Measurements from ENCODE around the gene TTC34.
A peak's percentile ranks its signal among the peaks of the same experiment; 100 is the strongest.

TTC34 gene

GRCh38 chr1:2645776-2646175 is 155.7 kb downstream of the TTC34 start:
- DNase-seq (ENCODE audit: insufficient read length, low spot score) = no peak
- FAIRE-seq = no peak

- DNase-seq (ENCODE audit: insufficient read length, low spot score) (no peak), FAIRE-seq (no peak)
Measured at GRCh38 chr1:2645143-2645542, 156.3 kb downstream of the TTC34 start.

- no peak for FAIRE-seq
- no peak for DNase-seq (ENCODE audit: insufficient read length, low spot score)
Measured at GRCh38 chr1:2644591-2645101, 156.8 kb downstream of the TTC34 start.

- FAIRE-seq (no peak), DNase-seq (ENCODE audit: insufficient read length, low spot score) (no peak)
Measured at GRCh38 chr1:2644171-2644570, 157.3 kb downstream of the TTC34 start.

GRCh38 chr1:2643414-2644077 is 157.9 kb downstream of the TTC34 start:
- FAIRE-seq (no peak), DNase-seq (ENCODE audit: insufficient read length, low spot score) (no peak)

- DNase-seq (ENCODE audit: insufficient read length, low spot score) (peak; percentile 99), FAIRE-seq (peak; percentile 88)
Measured at GRCh38 chr1:2642560-2643413, 158.7 kb downstream of the TTC34 start.

GRCh38 chr1:2642131-2642559 is 159.3 kb downstream of the TTC34 start:
- DNase-seq (ENCODE audit: insufficient read length, low spot score) = no peak
- FAIRE-seq = no peak

GRCh38 chr1:2641381-2642130 is 159.9 kb downstream of the TTC34 start:
- DNase-seq (ENCODE audit: insufficient read length, low spot score) (no peak), FAIRE-seq (no peak)

GRCh38 chr1:2640626-2641025 is 160.9 kb downstream of the TTC34 start:
- FAIRE-seq (no peak), DNase-seq (ENCODE audit: insufficient read length, low spot score) (no peak)

- FAIRE-seq (no peak), DNase-seq (ENCODE audit: insufficient read length, low spot score) (no peak)
Measured at GRCh38 chr1:2639607-2640521, 161.6 kb downstream of the TTC34 start.

GRCh38 chr1:2639203-2639602 is 162.3 kb downstream of the TTC34 start:
- FAIRE-seq (no peak), DNase-seq (ENCODE audit: insufficient read length, low spot score) (no peak)

- no peak for DNase-seq (ENCODE audit: insufficient read length, low spot score)
- FAIRE-seq = no peak
Measured at GRCh38 chr1:2638466-2639115, 162.9 kb downstream of the TTC34 start.

- DNase-seq (ENCODE audit: insufficient read length, low spot score) (no peak), FAIRE-seq (no peak)
Measured at GRCh38 chr1:2637442-2638145, 163.9 kb downstream of the TTC34 start.

GRCh38 chr1:2636733-2637132 is 164.8 kb downstream of the TTC34 start:
- FAIRE-seq (no peak), DNase-seq (ENCODE audit: insufficient read length, low spot score) (no peak)

- DNase-seq (ENCODE audit: insufficient read length, low spot score) (no peak), FAIRE-seq (no peak)
Measured at GRCh38 chr1:2635361-2636010, 166.0 kb downstream of the TTC34 start.

GRCh38 chr1:2633936-2634491 is 167.5 kb downstream of the TTC34 start:
- FAIRE-seq = no peak

GRCh38 chr1:2633366-2633935 is 168.0 kb downstream of the TTC34 start:
- DNase-seq (ENCODE audit: insufficient read length, low spot score) = no peak
- no peak for FAIRE-seq

More at GRCh38 chr1:2633936-2634491, 167.5 kb downstream of the TTC34 start:
- no peak for DNase-seq (ENCODE audit: insufficient read length, low spot score)
